ENCODE results near the gene CCDC9B. TPM values are rescaled to one million over a fixed set of nuclear protein-coding genes. Genes with fewer than 3 reads are reported as not detected.
A peak's percentile ranks its signal among the peaks of the same experiment; 100 is the strongest.

The CCDC9B gene
- total and polyA plus RNA-seq, 9 donors = 1.8 to 22.2 (median 7.3) TPM

- Histone ChIP-seq H3K4me1 (ENCODE audit: insufficient read depth) (peaks cover 27% of the 10 kb centered on the region), H3K27me3 (no peaks in the 10 kb centered on the region), H3K36me3 (no peaks in the 10 kb centered on the region), H3K4me3 (peak overlapping the region; percentile 26), H3K27ac (peak overlapping the region; percentile 57 to 84), H3K9me3 (no peaks in the 10 kb centered on the region)
- TF ChIP-seq EP300 (IDR thresholded peaks at IDR 0.05) = no peak
- TF ChIP-seq CTCF (IDR thresholded peaks at IDR 0.05) = no peak
- TF ChIP-seq POLR2A (IDR thresholded peaks at IDR 0.05) = no peak
- WGBS, 3 donors = 85 to 88% (median 88%) methylated on average over 7 of the region's 7 CpGs
- peak in 2 of 5 donors; percentile 31 to 49 for DNase-seq
- intact Hi-C loops (cut with DNase I) = no loop called here
Measured at GRCh38 chr15:40339621-40339945, 1.2 kb downstream of the CCDC9B start.

GRCh38 chr15:40338921-40339620, 1.7 kb downstream of the CCDC9B start:
- 84 to 88% (median 87%) methylated on average over 11 of the region's 11 CpGs for WGBS, 3 donors
- intact Hi-C loops (cut with DNase I) = no loop called here
- Histone ChIP-seq H3K9me3 (no peaks in the 10 kb centered on the region), H3K4me1 (ENCODE audit: insufficient read depth) (peaks cover 26% of the 10 kb centered on the region), H3K36me3 (no peaks in the 10 kb centered on the region), H3K4me3 (peak overlapping the region; percentile 26), H3K27me3 (no peaks in the 10 kb centered on the region), H3K27ac (peak overlapping the region; percentile 57 to 84)
- TF ChIP-seq POLR2A (IDR thresholded peaks at IDR 0.05) (no peak), CTCF (IDR thresholded peaks at IDR 0.05) (no peak), EP300 (IDR thresholded peaks at IDR 0.05) (no peak)
- no peak for DNase-seq

- no peaks in the 10 kb centered on the region for H3K36me3 ChIP-seq
- no peak overlapping the region for H3K4me3 ChIP-seq
- intact Hi-C loops (cut with DNase I) = no loop called here
- DNase-seq = peak; percentile 45 to 74 (median 56)
- H3K9me3 ChIP-seq = no peaks in the 10 kb centered on the region
- 45 to 58% (median 46%) methylated on average over 11 of the region's 11 CpGs for WGBS, 3 donors
- peak overlapping the region in 1 of 2 donors; percentile 33 for H3K27ac ChIP-seq
- TF ChIP-seq POLR2A (IDR thresholded peaks at IDR 0.05) (no peak), CTCF (IDR thresholded peaks at IDR 0.05) (peak in 1 of 3 donors; percentile 51)
- peaks cover 26% of the 10 kb centered on the region for H3K4me1 ChIP-seq (ENCODE audit: insufficient read depth)
- no peaks in the 10 kb centered on the region for H3K27me3 ChIP-seq
Measured at GRCh38 chr15:40338041-40338657, 2.6 kb downstream of the CCDC9B start.

GRCh38 chr15:40337597-40337996, 3.1 kb downstream of the CCDC9B start:
- no peak overlapping the region for H3K4me3 ChIP-seq
- intact Hi-C loops (cut with DNase I) = no loop called here
- H3K4me1 ChIP-seq (ENCODE audit: insufficient read depth) = peaks cover 26% of the 10 kb centered on the region
- peak in 4 of 5 donors; percentile 45 to 70 (median 62) for DNase-seq
- H3K27me3 ChIP-seq = no peaks in the 10 kb centered on the region
- H3K9me3 ChIP-seq = no peaks in the 10 kb centered on the region
- TF ChIP-seq EP300 (IDR thresholded peaks at IDR 0.05) (no peak), CTCF (IDR thresholded peaks at IDR 0.05) (no peak), POLR2A (IDR thresholded peaks at IDR 0.05) (no peak)
- H3K36me3 ChIP-seq = no peaks in the 10 kb centered on the region
- H3K27ac ChIP-seq = peak overlapping the region in 1 of 2 donors; percentile 33
- whole genome bisulfite sequencing, 3 donors = 31 to 53% (median 44%) methylated on average over 19 of the region's 19 CpGs
